ENCODE results near the gene CCT5.

- no peak for TF ChIP-seq CTCF (IDR thresholded peaks at IDR 0.05)
- TF ChIP-seq ZFX (IDR thresholded peaks at IDR 0.05; ENCODE audit: borderline replicate concordance) = no peak
Observed at GRCh38 chr5:10228288-10228687, 21.8 kb upstream of the CCT5 start.
